BLaER1 (cell line): ENCODE data around the gene HSD17B7.

Experiments used
- H3K27ac ChIP-seq: shearing (Covaris generic); formaldehyde crosslinking; 2 replicates; pipeline ENCODE4 v1.8.1; 2022
- H3K27me3 ChIP-seq: shearing (Covaris generic); formaldehyde crosslinking; 2 replicates; pipeline ENCODE4 v1.8.1; 2022
- H3K36me3 ChIP-seq: shearing (Covaris generic); formaldehyde crosslinking; 2 replicates; pipeline ENCODE4 v1.8.1; 2022
- H3K4me1 ChIP-seq: shearing (Covaris generic); formaldehyde crosslinking; 2 replicates; pipeline ENCODE4 v1.8.1; 2022
- H3K4me2 ChIP-seq: shearing (Covaris generic); formaldehyde crosslinking; 2 replicates; pipeline ENCODE4 v1.8.1; 2022
- H3K4me3 ChIP-seq: shearing (Covaris generic); formaldehyde crosslinking; 2 replicates; pipeline ENCODE4 v1.8.1; 2022
- H3K9ac ChIP-seq: shearing (Covaris generic); formaldehyde crosslinking; 2 replicates; pipeline ENCODE4 v1.8.1; 2022
- H3K9me3 ChIP-seq: shearing (Covaris generic); formaldehyde crosslinking; 2 replicates; pipeline ENCODE4 v1.8.1; 2022
- H4K20me1 ChIP-seq: shearing (Covaris generic); formaldehyde crosslinking; 2 replicates; pipeline ENCODE4 v1.8.1; 2022
- Cebpa-rat ChIP-seq: shearing (Covaris generic); IDR thresholded peaks from 2 replicates; pipeline ENCODE4 v1.8.1; 2022

HSD17B7 gene

GRCh38 chr1:162861101-162861500, 70.6 kb downstream of the HSD17B7 start, which contains the start of gene CCDC190:
TSS of gene CCDC190 (minus strand) at chr1:162861175. CDS start at chr1:162859646, 1,529 bp downstream.
- no peaks in the 10 kb centered on the region for H3K36me3 ChIP-seq
- no peaks in the 10 kb centered on the region for H3K9me3 ChIP-seq
- H3K9ac ChIP-seq: no peak within 1 kb of the TSS
- H3K4me3 ChIP-seq: no peak within 1 kb of the TSS
- no peaks in the 10 kb centered on the region for H3K4me1 ChIP-seq
- H4K20me1 ChIP-seq: no peaks in the 10 kb centered on the region
- TF ChIP-seq Cebpa-rat: no peak
- H3K4me2 ChIP-seq: no peak within 1 kb of the TSS
- no peaks in the 10 kb centered on the region for H3K27me3 ChIP-seq
- no peak within 1 kb of the TSS for H3K27ac ChIP-seq

GRCh38 chr1:162861625-162862024, 71.1 kb downstream of the HSD17B7 start:
- TF ChIP-seq Cebpa-rat: no peak
- no peaks in the 10 kb centered on the region for H3K4me1 ChIP-seq
- H4K20me1 ChIP-seq: no peaks in the 10 kb centered on the region
- H3K9ac ChIP-seq: no peak overlapping the region
- no peak overlapping the region for H3K27ac ChIP-seq
- no peaks in the 10 kb centered on the region for H3K27me3 ChIP-seq
- no peaks in the 10 kb centered on the region for H3K36me3 ChIP-seq
- no peak overlapping the region for H3K4me3 ChIP-seq
- no peaks in the 10 kb centered on the region for H3K9me3 ChIP-seq
- no peak overlapping the region for H3K4me2 ChIP-seq
